Tracheal epithelial cell (primary cell): ENCODE measurements around the gene RRP8. TPM values are rescaled to one million over a fixed set of nuclear protein-coding genes. Genes with fewer than 3 reads are reported as not detected.

Source experiments
- total RNA-seq: library from RNA; depleted of rRNA; stranded (reverse); fragments of >200 nt; gene quantifications from 2 replicates; pipeline ENCODE4 v1.2.1, GENCODE V29; 2014

The RRP8 gene
- 12.3 and 14.1 TPM in 2 replicates for total RNA-seq

DNA sequence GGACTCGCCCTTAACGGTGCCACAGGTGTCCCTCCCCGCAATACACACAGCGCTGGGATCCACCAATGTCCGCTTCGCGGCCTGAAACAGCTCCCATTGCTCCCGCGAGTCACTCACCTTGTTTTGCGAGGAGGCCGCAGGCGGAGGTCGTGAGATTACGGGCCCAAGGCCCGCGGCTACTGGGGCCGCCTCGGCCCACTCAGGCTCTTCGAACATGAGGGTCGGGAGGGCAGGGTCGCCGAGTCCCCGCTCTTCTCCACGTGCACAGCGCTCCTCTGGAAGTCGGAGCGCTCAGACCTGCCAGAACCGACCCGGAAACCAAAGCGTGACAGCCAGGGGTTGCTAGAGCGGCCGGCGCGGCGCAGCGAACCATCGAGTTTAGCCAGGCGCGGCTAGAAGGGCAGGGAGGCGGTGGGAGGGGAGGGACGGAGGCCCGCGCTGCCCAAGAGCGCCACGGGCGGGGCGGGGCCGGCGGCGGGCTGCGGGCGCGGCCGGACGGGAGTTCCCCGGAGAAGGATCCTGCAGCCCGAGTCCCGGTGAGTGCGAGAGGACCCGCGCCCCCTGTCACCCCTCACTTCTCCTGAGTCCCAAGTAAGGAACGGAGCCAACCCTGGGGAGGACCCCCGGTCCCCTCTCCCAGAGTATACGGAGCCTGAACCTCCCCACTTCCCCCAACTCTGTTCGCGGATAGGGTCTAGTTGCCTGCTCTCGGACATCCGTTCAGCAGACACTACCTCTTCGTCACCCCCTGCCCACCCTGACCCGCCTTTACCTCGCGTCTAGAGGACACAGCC lies at the start of gene RRP8, which contains the start of gene ILK:
TSS of gene RRP8 (minus strand) at position 330 of the 794 bp plus-strand sequence. CDS start at position 216, 114 bp downstream.
TSS of gene ILK (plus strand) at position 488 of the 794 bp plus-strand sequence. CDS start 498 bp downstream, outside the sequence.

DNA sequence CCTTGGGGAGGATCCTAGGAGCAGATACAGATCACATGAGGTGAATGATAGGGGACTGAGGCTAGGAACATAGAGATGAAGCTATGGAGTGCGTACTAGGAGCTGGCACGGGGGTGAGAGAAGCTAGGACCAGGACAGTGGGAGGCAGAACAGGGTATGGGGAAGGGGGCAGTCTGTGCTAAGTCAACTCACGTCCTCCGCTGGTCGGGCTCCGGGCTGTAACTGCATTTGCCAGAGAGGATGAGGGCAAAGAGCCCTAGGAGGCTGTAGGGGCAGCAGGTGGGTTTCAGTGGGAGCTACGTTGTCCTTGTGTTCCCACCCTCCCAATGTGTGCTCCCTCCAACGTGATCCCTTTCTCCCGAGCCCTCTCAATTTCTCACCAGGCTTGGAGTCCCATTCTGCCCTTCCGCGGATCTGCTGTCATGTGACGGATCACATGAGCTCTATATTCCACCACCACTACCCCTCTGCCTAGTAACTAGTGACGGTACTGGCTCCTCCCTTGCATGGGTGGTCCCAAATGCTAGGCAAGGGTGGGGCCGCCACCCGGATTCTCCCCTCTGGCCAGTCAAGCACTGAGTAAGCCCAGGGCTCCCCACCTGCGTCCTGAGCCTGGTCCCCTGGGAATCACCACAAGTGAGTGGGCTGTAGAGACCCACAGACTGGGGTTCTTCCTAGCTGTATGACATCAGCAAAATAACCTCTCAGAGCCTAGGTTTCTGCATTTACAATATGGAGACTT lies 15.8 kb upstream of the RRP8 start, which contains the start of gene TPP1:
TSS of gene TPP1 (minus strand) at position 419 of the 742 bp plus-strand sequence. CDS start at position 397, 22 bp downstream.

DNA sequence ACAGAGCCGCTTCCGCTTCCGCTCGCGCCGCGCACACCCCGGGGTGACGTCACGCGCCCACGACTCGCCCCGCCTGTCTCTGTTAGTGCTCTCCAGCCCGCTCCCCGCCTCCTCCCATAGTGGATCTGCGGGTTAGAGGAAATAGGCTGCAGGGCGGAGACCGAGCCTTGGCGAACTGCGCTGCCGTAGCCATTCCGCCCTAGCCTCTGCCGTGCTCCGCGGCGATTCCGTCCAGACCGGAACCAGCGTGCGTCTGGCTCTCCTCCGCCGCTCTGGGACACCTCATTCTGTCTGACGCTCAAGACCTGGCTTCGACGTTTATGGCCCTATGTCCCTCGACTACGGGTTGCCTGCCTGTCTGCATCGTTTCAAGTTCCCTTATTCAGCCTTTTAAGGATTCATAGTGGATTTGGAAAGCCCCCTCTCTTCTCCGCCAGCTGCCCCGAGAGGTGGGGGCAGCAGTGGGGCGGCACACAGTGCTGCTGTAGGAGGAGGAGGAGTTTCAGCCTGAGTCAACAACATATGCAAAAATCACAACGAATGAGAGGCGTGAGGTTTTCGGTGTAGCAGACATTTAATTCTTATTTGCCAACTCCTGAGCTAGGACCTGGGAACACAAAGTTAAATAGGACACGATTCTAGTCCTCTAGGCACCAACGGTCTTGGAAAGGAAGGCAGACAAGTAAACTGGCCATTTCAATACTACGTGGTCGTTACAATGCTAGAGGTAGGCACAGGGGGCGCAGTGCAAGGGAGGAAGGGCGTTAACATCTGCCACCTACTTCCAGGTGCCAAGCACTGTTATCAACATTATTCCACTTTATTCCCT lies 9.0 kb upstream of the RRP8 start, which contains the start of gene TAF10:
TSS of gene TAF10 (minus strand) at position 4 of the 829 bp plus-strand sequence. CDS start 27 bp downstream, outside the sequence.

Other genes starting within 250 kb of the RRP8 start
- gene SMPD1, start 213.1 kb downstream of the RRP8 start, total RNA-seq = 3.0 and 3.4 TPM in 2 replicates
- gene APBB1, start 184.5 kb downstream of the RRP8 start, total RNA-seq = 5.3 and 10.6 TPM in 2 replicates
- gene HPX, start 162.6 kb downstream of the RRP8 start, total RNA-seq = 0.85 TPM in 1 of 2 replicates, not detected in the other
- 10.7 and 10.8 TPM in 2 replicates for gene TRIM3, start 129.7 kb downstream of the RRP8 start, total RNA-seq
- gene ARFIP2, start 122.3 kb downstream of the RRP8 start, total RNA-seq = 47.3 and 68.0 TPM in 2 replicates
- gene TIMM10B, start 122.1 kb downstream of the RRP8 start, total RNA-seq = 31.5 and 68.2 TPM in 2 replicates
- 1.7 and 3.2 TPM in 2 replicates for gene DNHD1, start 106.3 kb downstream of the RRP8 start, total RNA-seq
- gene ILK, start 158 bp upstream of the RRP8 start, total RNA-seq = 42.0 and 112 TPM in 2 replicates
- gene TAF10, start 8.6 kb upstream of the RRP8 start, total RNA-seq = 21.5 and 48.0 TPM in 2 replicates
- 58.4 and 82.2 TPM in 2 replicates for gene TPP1, start 15.8 kb upstream of the RRP8 start, total RNA-seq
- gene DCHS1, start 52.2 kb upstream of the RRP8 start, total RNA-seq = 0.21 and 0.24 TPM in 2 replicates
- 39.0 and 54.9 TPM in 2 replicates for gene MRPL17, start 79.7 kb upstream of the RRP8 start, total RNA-seq
- gene OR2AG2, start 168.4 kb upstream of the RRP8 start, total RNA-seq = under 0.01 TPM in 2 replicates
- not detected in 2 replicates for gene OR2AG1, start 179.4 kb upstream of the RRP8 start, total RNA-seq
- gene OR6A2, start 196.1 kb upstream of the RRP8 start, total RNA-seq = under 0.01 TPM in 2 replicates
- not detected in 2 replicates for gene OR10A5, start 242.1 kb upstream of the RRP8 start, total RNA-seq